Skeletal muscle satellite cell (primary cell): Measurements from ENCODE around the gene SYNJ1. TPM values are rescaled to one million over a fixed set of nuclear protein-coding genes. Genes with fewer than 3 reads are reported as not detected.
"Not testable (repeated sequence)": the region's sequence is repeated elsewhere in the genome, so short reads cannot be mapped to it uniquely, and the experiment has no call there.

ENCODE experiments used
- H3K27me3 ChIP-seq: 2 replicates; pipeline ENCODE4 v1.7.0; 2013; ENCODE audit warnings: low read length; ENCODE audit not compliant: control insufficient read depth, insufficient read depth
- H3K36me3 ChIP-seq: 2 replicates; pipeline ENCODE4 v1.7.0; 2013; ENCODE audit warnings: mild to moderate bottlenecking, control low read depth, low read length; ENCODE audit not compliant: insufficient read depth
- H3K4me1 ChIP-seq: 2 replicates; pipeline ENCODE4 v1.7.0; 2013; ENCODE audit warnings: low read length; ENCODE audit not compliant: control insufficient read depth, insufficient read depth
- H3K4me2 ChIP-seq: 2 replicates; pipeline ENCODE4 v1.7.0; 2013; ENCODE audit warnings: mild to moderate bottlenecking, low read length
- H3K4me3 ChIP-seq: 2 replicates; pipeline ENCODE4 v1.7.0; 2013; ENCODE audit warnings: low read length
- H3K9ac ChIP-seq: 2 replicates; pipeline ENCODE4 v1.7.0; 2013; ENCODE audit warnings: mild to moderate bottlenecking, low read depth, low read length, moderate library complexity
- H3K9me3 ChIP-seq: replicated peaks from 2 replicates; pipeline ENCODE4 v1.7.0; 2013; ENCODE audit warnings: mild to moderate bottlenecking, control low read depth, low read length
- total RNA-seq: library from RNA; depleted of rRNA; stranded (reverse); fragments of >200 nt; gene quantifications from 2 replicates; pipeline ENCODE4 v1.2.3, GENCODE V29; 2012; rRNA removed

SYNJ1 gene, protein sequence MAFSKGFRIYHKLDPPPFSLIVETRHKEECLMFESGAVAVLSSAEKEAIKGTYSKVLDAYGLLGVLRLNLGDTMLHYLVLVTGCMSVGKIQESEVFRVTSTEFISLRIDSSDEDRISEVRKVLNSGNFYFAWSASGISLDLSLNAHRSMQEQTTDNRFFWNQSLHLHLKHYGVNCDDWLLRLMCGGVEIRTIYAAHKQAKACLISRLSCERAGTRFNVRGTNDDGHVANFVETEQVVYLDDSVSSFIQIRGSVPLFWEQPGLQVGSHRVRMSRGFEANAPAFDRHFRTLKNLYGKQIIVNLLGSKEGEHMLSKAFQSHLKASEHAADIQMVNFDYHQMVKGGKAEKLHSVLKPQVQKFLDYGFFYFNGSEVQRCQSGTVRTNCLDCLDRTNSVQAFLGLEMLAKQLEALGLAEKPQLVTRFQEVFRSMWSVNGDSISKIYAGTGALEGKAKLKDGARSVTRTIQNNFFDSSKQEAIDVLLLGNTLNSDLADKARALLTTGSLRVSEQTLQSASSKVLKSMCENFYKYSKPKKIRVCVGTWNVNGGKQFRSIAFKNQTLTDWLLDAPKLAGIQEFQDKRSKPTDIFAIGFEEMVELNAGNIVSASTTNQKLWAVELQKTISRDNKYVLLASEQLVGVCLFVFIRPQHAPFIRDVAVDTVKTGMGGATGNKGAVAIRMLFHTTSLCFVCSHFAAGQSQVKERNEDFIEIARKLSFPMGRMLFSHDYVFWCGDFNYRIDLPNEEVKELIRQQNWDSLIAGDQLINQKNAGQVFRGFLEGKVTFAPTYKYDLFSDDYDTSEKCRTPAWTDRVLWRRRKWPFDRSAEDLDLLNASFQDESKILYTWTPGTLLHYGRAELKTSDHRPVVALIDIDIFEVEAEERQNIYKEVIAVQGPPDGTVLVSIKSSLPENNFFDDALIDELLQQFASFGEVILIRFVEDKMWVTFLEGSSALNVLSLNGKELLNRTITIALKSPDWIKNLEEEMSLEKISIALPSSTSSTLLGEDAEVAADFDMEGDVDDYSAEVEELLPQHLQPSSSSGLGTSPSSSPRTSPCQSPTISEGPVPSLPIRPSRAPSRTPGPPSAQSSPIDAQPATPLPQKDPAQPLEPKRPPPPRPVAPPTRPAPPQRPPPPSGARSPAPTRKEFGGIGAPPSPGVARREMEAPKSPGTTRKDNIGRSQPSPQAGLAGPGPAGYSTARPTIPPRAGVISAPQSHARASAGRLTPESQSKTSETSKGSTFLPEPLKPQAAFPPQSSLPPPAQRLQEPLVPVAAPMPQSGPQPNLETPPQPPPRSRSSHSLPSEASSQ (N-terminal part only)
- 3.8 and 8.1 TPM in 2 replicates for total RNA-seq

DNA sequence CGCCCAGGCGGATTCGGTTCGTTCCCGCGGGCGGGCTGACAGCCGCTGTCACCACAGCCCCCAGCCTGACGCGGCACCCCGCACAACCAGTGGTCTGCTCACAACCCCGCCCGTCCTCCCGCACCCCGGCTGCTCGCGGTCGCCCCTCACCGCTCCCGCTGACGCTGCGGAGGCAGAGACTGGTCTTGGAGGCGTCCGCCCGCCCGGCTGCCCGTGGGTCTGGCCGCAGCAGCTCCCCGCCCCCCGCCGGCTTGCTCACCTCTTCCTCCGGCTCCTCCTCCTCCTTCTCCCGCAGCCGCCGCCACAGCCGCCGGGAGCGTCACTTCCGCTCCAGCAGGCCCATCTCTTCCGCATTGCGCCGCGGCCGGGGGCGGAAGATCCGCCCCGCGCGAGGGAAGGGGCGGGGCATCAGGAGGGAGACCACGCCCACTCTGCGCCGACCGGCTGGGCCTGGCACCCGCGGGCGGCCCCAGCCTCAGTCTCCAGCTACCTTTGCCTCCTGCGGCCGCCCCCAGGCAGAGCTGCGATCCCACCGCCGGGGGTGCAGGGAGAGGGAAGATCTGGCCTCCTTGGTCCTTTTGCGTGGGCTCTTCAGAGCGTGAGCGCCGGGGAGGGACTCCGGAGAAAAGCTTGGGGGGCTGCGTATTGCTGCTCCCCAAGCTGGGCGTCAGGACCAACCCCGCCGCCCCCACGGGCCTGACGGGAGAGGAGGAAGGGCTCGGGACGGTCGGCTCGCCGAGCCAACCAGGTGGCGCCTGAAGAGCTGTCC, at the start of gene SYNJ1:
Gene SYNJ1, minus strand, starts transcription at position 327 of the 769 bp plus-strand sequence. CDS start 1,118 bp downstream, outside the sequence.
- Histone ChIP-seq H3K9ac (peak within 1 kb of the TSS; percentile 90), H3K4me3 (peak within 1 kb of the TSS; percentile 85), H3K27me3 (no peaks in the 10 kb centered on the region), H3K9me3 (no peaks in the 10 kb centered on the region), H3K36me3 (peaks cover under 1% of the 10 kb centered on the region), H3K4me2 (peak within 1 kb of the TSS; percentile 81), H3K4me1 (peaks cover 6% of the 10 kb centered on the region)

DNA sequence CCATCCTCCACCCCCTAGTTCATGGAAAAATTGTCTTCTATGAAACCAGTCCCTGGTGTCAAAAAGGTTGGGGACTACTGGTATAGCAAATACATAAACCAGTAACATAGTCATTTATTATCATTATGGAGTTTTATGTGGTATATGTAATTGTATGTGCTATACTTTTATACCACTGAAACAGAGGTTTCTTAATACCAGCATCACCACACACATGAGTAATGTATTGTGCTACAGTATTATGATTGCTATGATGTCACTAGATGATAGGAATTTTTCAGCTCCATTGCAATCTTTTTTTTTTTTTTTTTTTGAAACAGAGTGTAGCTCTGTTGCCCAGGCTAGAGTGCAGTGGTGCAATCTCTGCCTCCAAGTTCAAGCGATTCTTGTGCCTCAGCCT, 49.5 kb upstream of the SYNJ1 start:
- H3K4me1 ChIP-seq, result no peaks in the 10 kb centered on the region
- no peak overlapping the region for H3K4me2 ChIP-seq
- H3K27me3 ChIP-seq, result no peaks in the 10 kb centered on the region
- H3K9ac ChIP-seq, result no peak overlapping the region
- H3K9me3 ChIP-seq, result no peaks in the 10 kb centered on the region
- H3K4me3 ChIP-seq, result no peak overlapping the region
- H3K36me3 ChIP-seq, result no peaks in the 10 kb centered on the region

DNA sequence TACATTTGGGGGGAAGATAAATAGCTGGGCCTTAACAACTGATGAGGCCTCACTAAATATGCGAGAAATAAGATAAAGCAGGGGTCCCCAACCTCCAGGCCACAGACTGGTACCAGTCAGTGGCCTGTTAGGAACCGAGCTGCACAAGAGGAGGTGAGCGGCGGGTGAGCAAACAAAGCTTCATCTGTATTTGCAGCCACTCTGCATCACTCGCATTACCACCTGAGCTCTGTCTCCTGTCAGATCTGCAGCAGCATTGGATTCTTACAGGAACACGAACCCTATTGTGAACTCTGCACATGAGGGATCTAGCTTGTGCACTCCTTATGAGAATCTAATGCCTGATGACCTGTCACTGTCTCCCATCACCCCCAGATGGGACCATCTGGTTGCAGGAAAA, 48.9 kb upstream of the SYNJ1 start:
- H3K9ac ChIP-seq, result no peak overlapping the region
- H3K36me3 ChIP-seq, result no peaks in the 10 kb centered on the region
- H3K4me1 ChIP-seq, result no peaks in the 10 kb centered on the region
- no peak overlapping the region for H3K4me2 ChIP-seq
- no peaks in the 10 kb centered on the region for H3K27me3 ChIP-seq
- no peak overlapping the region for H3K4me3 ChIP-seq
- H3K9me3 ChIP-seq, result no peaks in the 10 kb centered on the region

DNA sequence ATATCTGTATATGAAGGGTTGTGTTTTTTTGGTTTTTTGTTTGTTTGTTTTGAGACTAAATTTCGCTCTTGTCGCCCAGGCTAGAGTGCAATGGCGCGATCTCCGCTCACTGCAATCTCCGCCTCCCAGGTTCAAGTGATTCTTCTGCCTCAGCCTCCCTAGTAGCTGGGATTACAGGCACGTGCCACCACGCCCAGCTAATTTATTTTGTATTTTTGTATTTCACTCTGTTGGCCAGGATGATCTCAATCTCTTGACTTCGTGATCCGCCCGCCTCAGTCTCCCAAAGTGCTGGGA, 45.2 kb upstream of the SYNJ1 start:
- H3K4me3 ChIP-seq, result peak overlapping the region; percentile 71
- H3K27me3 ChIP-seq, H3K4me1 ChIP-seq, H3K36me3 ChIP-seq, H3K9me3 ChIP-seq: not testable (repeated sequence)
- H3K4me2 ChIP-seq, result peak overlapping the region; percentile 83
- peak overlapping the region; percentile 80 for H3K9ac ChIP-seq

DNA sequence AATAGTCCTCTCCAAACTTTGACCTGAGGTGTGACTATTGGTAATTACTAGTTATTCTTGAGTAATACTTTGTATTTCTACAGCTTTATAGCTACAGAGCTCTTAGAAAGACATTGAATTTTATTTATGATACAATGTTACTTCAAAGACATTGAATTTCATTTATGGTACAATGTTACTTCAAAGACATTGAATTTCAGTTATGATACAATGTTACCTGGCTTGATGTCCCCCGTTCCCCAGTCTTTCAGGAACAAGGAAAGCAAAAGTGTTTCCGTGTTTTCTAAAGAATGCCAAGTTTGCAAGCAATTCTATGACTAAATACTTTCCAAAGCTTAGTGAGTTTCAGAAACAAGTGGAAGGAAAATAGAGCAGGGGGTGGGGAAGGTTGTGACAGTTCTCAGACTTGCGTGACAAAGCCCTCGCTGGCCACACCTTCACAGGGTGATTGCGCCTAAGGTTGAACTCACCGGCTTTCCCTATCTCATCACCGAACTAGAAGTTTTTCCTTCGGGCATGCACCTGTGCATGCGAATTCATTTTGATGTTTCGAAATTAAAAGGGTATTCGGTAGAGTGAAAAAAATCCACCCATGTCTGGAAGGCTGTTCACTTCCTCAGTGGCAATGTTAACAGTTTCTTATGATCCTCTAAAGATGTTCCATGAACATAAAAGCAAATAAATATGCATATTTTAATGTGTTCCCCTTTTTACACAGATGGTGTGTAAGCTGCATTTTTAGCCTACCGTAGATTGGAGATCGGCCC, 44.7 kb upstream of the SYNJ1 start:
- no peaks in the 10 kb centered on the region for H3K27me3 ChIP-seq
- peaks cover 3% of the 10 kb centered on the region for H3K36me3 ChIP-seq
- no peaks in the 10 kb centered on the region for H3K9me3 ChIP-seq
- H3K4me3 ChIP-seq, result peak overlapping the region; percentile 71
- peak overlapping the region; percentile 80 for H3K9ac ChIP-seq
- peaks cover 6% of the 10 kb centered on the region for H3K4me1 ChIP-seq
- peak overlapping the region; percentile 83 for H3K4me2 ChIP-seq

DNA sequence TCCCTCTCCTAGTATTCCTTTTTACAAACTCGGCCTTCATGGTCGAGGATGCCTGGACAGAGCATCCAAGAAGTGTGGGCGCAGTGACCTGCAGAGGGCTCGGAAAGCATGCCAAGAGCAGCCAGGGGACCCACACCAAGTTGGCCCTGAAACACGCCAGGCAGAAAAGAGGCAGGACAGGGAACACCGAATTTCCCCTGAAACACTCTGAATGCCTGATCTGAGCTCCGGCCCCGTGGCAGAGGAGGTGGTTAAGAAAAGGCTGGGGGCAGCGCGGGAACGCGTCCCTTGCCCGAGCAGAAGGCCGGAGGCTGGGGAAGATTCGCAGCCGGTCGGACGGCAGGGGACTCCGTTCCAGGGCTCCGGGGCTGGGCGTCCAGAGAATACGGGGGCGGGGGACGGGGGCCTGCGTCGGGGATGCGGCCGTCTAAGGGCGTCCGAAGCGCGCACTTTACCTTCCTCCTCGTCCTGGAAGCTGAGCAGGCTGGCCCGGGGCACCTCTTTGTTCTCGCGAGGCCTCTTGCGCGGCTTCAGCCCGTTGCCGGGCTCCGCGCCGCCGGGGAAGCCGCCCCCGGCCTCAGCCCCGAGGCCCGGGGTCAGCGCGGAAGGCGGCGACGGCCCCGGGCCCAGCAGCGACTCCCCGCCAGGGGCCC, 43.2 kb upstream of the SYNJ1 start:
- Histone ChIP-seq H3K9ac (peak overlapping the region; percentile 97), H3K27me3 (no peaks in the 10 kb centered on the region), H3K4me2 (peak overlapping the region; percentile 91), H3K4me3 (peak overlapping the region; percentile 93), H3K9me3 (no peaks in the 10 kb centered on the region), H3K36me3 (peaks cover 3% of the 10 kb centered on the region), H3K4me1 (peaks cover 6% of the 10 kb centered on the region)

DNA sequence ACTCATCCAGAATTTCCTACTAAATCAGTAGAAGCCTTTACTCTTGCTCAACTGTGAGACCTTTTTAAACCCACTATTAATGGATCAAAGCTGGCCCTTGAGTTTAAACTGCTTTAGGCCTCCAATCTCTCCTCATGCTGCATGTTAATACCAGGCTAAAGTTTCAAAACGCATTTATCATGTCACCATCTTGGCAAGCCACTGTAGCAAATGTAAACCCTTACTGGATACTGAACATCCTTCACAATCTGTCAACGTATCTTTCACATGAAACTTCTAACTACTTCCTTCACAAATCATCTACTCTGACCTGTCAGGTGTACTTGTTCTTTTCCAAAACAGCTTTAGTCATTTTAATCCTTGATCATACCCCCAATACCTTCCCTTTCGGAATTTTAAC, 40.7 kb upstream of the SYNJ1 start:
- Histone ChIP-seq H3K27me3 (no peaks in the 10 kb centered on the region), H3K4me1 (peaks cover 6% of the 10 kb centered on the region), H3K9me3 (no peaks in the 10 kb centered on the region), H3K4me3 (no peak overlapping the region), H3K4me2 (peak overlapping the region; percentile 91), H3K36me3 (peaks cover 3% of the 10 kb centered on the region), H3K9ac (no peak overlapping the region)

DNA sequence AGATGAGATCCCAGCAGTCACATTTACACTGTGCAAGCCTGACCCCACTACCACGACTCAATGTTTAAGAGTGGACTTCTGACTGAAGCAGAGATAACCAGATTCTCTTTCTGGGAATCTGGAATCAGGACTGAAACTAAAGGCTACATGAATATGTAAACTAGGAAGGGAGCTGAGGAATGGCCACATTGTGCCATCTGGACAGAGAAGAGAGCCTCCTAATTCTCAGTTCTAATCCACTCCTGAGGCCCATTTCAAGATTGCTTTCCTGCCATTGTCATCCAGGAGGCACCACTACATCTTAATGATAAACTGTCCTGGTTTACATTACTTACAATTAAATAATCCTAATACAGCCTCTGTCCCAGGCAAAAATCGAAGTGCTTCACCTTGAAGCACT, 37.2 kb upstream of the SYNJ1 start:
- Histone ChIP-seq H3K4me1 (peaks cover 6% of the 10 kb centered on the region), H3K9me3 (no peaks in the 10 kb centered on the region), H3K4me2 (no peak overlapping the region), H3K9ac (no peak overlapping the region), H3K36me3 (peaks cover 25% of the 10 kb centered on the region), H3K27me3 (no peaks in the 10 kb centered on the region), H3K4me3 (no peak overlapping the region)

DNA sequence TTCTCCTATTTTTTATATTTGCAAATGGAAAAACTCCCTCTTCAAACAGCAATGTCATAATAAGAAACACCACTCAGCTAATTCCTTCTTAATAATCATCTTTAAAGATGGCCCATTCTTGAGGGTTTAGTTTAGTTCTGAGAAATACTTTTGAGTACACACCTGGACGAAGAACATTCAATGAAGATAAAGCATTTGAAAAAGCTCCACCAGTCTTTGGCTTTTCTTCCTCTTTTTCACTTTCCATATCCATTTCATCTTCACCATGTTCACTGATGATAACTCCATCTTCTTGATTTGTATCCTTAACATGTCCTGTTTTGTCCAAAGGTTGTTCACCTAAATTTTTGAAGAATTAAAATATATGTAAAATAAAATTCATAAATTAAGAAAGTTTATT, 36.4 kb upstream of the SYNJ1 start:
- Histone ChIP-seq H3K4me1 (no peaks in the 10 kb centered on the region), H3K36me3 (peaks cover 34% of the 10 kb centered on the region), H3K4me3 (no peak overlapping the region), H3K27me3 (no peaks in the 10 kb centered on the region), H3K4me2 (no peak overlapping the region), H3K9me3 (no peaks in the 10 kb centered on the region), H3K9ac (no peak overlapping the region)

DNA sequence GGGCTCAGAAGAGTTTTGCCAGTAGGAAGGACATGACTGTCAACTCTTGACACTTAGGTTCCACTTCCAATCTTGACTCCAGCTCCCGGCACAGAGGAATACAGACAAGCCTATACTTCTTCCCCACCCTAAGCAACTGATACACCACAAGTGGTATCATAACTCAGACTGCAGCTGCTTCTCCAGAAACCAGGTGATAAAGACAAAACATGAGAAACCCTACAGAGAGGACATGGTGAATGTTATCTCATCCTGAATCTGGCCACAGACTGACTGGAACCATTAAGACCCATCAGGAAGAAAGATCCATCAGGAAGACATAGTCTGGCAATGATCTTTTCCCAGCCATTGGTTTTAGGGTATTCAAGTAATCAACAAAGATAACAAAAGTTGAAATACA, 30.0 kb upstream of the SYNJ1 start:
- H3K4me2 ChIP-seq, result no peak overlapping the region
- H3K9me3 ChIP-seq, result no peaks in the 10 kb centered on the region
- H3K4me3 ChIP-seq, result no peak overlapping the region
- H3K9ac ChIP-seq, result no peak overlapping the region
- peaks cover 71% of the 10 kb centered on the region for H3K36me3 ChIP-seq
- H3K27me3 ChIP-seq, result no peaks in the 10 kb centered on the region
- H3K4me1 ChIP-seq, result no peaks in the 10 kb centered on the region
